T-helper 17 cell (primary cell): ENCODE measurements around the gene PLEKHH3. TPM values are rescaled to one million over a fixed set of nuclear protein-coding genes. Genes with fewer than 3 reads are reported as not detected.

Source experiments
- ATAC-seq: fragments of 150-1000 bp; cut with Tn5 transposase; 2 replicates; pipeline ENCODE4 v1.10.0; 2021; ENCODE audit warnings: mild to moderate bottlenecking, moderate library complexity
- DNase-seq, 3 donors: peaks; one replicate each; pipeline versions ENCODE4 v3.0.0 to v3.0.0-alpha.2; 2020 to 2021
- H3K9me3 ChIP-seq: one replicate; pipeline ENCODE4 v1.7.0; 2013; ENCODE audit warnings: low read length, mild to moderate bottlenecking; ENCODE audit not compliant: control insufficient read depth, poor library complexity, severe bottlenecking
- H3K27ac Mint-ChIP-seq: one replicate; pipeline ENCODE4 v1.8.0; 2022; ENCODE audit warnings: mild to moderate bottlenecking, moderate library complexity, mixed read lengths
- H3K27me3 Mint-ChIP-seq: one replicate; pipeline ENCODE4 v1.8.0; 2022; ENCODE audit warnings: mixed read lengths
- H3K36me3 Mint-ChIP-seq: one replicate; pipeline ENCODE4 v1.8.0; 2022; ENCODE audit warnings: low read depth, mixed read lengths
- H3K4me1 Mint-ChIP-seq: one replicate; pipeline ENCODE4 v1.8.0; 2022; ENCODE audit warnings: mild to moderate bottlenecking, mixed read lengths
- H3K4me3 Mint-ChIP-seq: one replicate; pipeline ENCODE4 v1.8.0; 2022; ENCODE audit warnings: mild to moderate bottlenecking, moderate library complexity, mixed read lengths
- total RNA-seq, 4 donors: library from RNA in 2 of 4; stranded (reverse) in 2 of 4; gene quantifications; one replicate each; pipeline ENCODE4 v1.2.3 and lab custom pipeline; 2022 to 2026

Gene PLEKHH3
- total RNA-seq (under 1 TPM; 0.78 to 0.85 TPM), total RNA-seq (lab: John Stamatoyannopoulos, UW) (2.2 to 4.4 reads per million in 2 donors)

- DNase-seq (no peak), ATAC-seq (no peak)
- H3K9me3 ChIP-seq: no peaks in the 10 kb centered on the region
- Mint-ChIP-seq H3K4me1 (peaks cover 38% of the 10 kb centered on the region), H3K4me3 (peak within 1 kb of the TSS; percentile 95), H3K27ac (peak within 1 kb of the TSS; percentile 66), H3K27me3 (peaks cover 18% of the 10 kb centered on the region), H3K36me3 (peaks cover 4% of the 10 kb centered on the region)
These were observed at the start of gene PLEKHH3 for GRCh38 chr17:42676424-42677011. Gene PLEKHH3 (minus strand): TSS chr17:42676994. CDS start chr17:42676563, 431 bp downstream.

- ATAC-seq (no peak), DNase-seq (no peak)
- Mint-ChIP-seq H3K4me3 (no peak overlapping the region), H3K27me3 (no peaks in the 10 kb centered on the region), H3K27ac (no peak overlapping the region), H3K36me3 (peaks cover 3% of the 10 kb centered on the region), H3K4me1 (peaks cover 3% of the 10 kb centered on the region)
- no peaks in the 10 kb centered on the region for H3K9me3 ChIP-seq
These were observed 48.3 kb upstream of the PLEKHH3 start for GRCh38 chr17:42725143-42725542.

GRCh38 chr17:42723636-42724035 lies 46.8 kb upstream of the PLEKHH3 start:
- Mint-ChIP-seq H3K4me1 (peaks cover 3% of the 10 kb centered on the region), H3K27ac (no peak overlapping the region), H3K27me3 (no peaks in the 10 kb centered on the region), H3K4me3 (no peak overlapping the region), H3K36me3 (peaks cover 4% of the 10 kb centered on the region)
- no peak for ATAC-seq
- no peaks in the 10 kb centered on the region for H3K9me3 ChIP-seq
- DNase-seq: no peak

GRCh38 chr17:42720996-42721583 lies 44.3 kb upstream of the PLEKHH3 start:
- Mint-ChIP-seq H3K4me3 (no peak overlapping the region), H3K36me3 (peaks cover 12% of the 10 kb centered on the region), H3K27me3 (no peaks in the 10 kb centered on the region), H3K4me1 (peaks cover 5% of the 10 kb centered on the region), H3K27ac (peak overlapping the region; percentile 47)
- H3K9me3 ChIP-seq: no peaks in the 10 kb centered on the region
- ATAC-seq: peak; percentile 80
- DNase-seq: no peak

- H3K9me3 ChIP-seq: no peaks in the 10 kb centered on the region
- ATAC-seq: no peak
- Mint-ChIP-seq H3K27ac (no peak overlapping the region), H3K27me3 (no peaks in the 10 kb centered on the region), H3K36me3 (peaks cover 20% of the 10 kb centered on the region), H3K4me3 (no peak overlapping the region), H3K4me1 (peaks cover 31% of the 10 kb centered on the region)
- DNase-seq: no peak
These were observed 32.8 kb upstream of the PLEKHH3 start for GRCh38 chr17:42709561-42709960.

- DNase-seq (no peak), ATAC-seq (no peak)
- H3K9me3 ChIP-seq: no peaks in the 10 kb centered on the region
- Mint-ChIP-seq H3K27ac (no peak overlapping the region), H3K36me3 (peaks cover 22% of the 10 kb centered on the region), H3K27me3 (no peaks in the 10 kb centered on the region), H3K4me3 (peak overlapping the region; percentile 19), H3K4me1 (peaks cover 37% of the 10 kb centered on the region)
These were observed 31.8 kb upstream of the PLEKHH3 start for GRCh38 chr17:42708588-42708987.

- H3K4me3 Mint-ChIP-seq: peak overlapping the region; percentile 74
- no peaks in the 10 kb centered on the region for H3K27me3 Mint-ChIP-seq
- ATAC-seq: peak; percentile 99
- H3K36me3 Mint-ChIP-seq: peaks cover 23% of the 10 kb centered on the region
- peaks cover 37% of the 10 kb centered on the region for H3K4me1 Mint-ChIP-seq
- peak; percentile 33 to 55 (median 44) for DNase-seq
- peak overlapping the region; percentile 11 for H3K27ac Mint-ChIP-seq
- no peaks in the 10 kb centered on the region for H3K9me3 ChIP-seq
These were observed 29.9 kb upstream of the PLEKHH3 start for GRCh38 chr17:42706732-42707131.

- H3K27me3 Mint-ChIP-seq: no peaks in the 10 kb centered on the region
- peaks cover 23% of the 10 kb centered on the region for H3K36me3 Mint-ChIP-seq
- H3K4me3 Mint-ChIP-seq: peak overlapping the region; percentile 33
- ATAC-seq (no peak), DNase-seq (no peak)
- H3K9me3 ChIP-seq: no peaks in the 10 kb centered on the region
- peaks cover 37% of the 10 kb centered on the region for H3K4me1 Mint-ChIP-seq
- H3K27ac Mint-ChIP-seq: peak overlapping the region; percentile 24
These were observed 28.2 kb upstream of the PLEKHH3 start for GRCh38 chr17:42704837-42705494.

- DNase-seq (no peak), ATAC-seq (no peak)
- peaks cover 38% of the 10 kb centered on the region for H3K4me1 Mint-ChIP-seq
- H3K27ac Mint-ChIP-seq: peak overlapping the region; percentile 24
- peaks cover 23% of the 10 kb centered on the region for H3K36me3 Mint-ChIP-seq
- H3K9me3 ChIP-seq: no peaks in the 10 kb centered on the region
- H3K4me3 Mint-ChIP-seq: no peak overlapping the region
- no peaks in the 10 kb centered on the region for H3K27me3 Mint-ChIP-seq
These were observed 27.7 kb upstream of the PLEKHH3 start for GRCh38 chr17:42704490-42704836.

- no peak for DNase-seq
- ATAC-seq: no peak
- H3K27ac Mint-ChIP-seq: no peak overlapping the region
- no peaks in the 10 kb centered on the region for H3K9me3 ChIP-seq
- no peak overlapping the region for H3K4me3 Mint-ChIP-seq
- no peaks in the 10 kb centered on the region for H3K27me3 Mint-ChIP-seq
- peaks cover 25% of the 10 kb centered on the region for H3K4me1 Mint-ChIP-seq
- peaks cover 12% of the 10 kb centered on the region for H3K36me3 Mint-ChIP-seq
These were observed 25.7 kb upstream of the PLEKHH3 start for GRCh38 chr17:42702446-42702845.

GRCh38 chr17:42700586-42701289 lies 23.9 kb upstream of the PLEKHH3 start:
- DNase-seq (no peak), ATAC-seq (no peak)
- peaks cover 12% of the 10 kb centered on the region for H3K36me3 Mint-ChIP-seq
- no peak overlapping the region for H3K27ac Mint-ChIP-seq
- H3K27me3 Mint-ChIP-seq: no peaks in the 10 kb centered on the region
- no peaks in the 10 kb centered on the region for H3K9me3 ChIP-seq
- H3K4me3 Mint-ChIP-seq: no peak overlapping the region
- H3K4me1 Mint-ChIP-seq: peaks cover 15% of the 10 kb centered on the region

- Mint-ChIP-seq H3K4me1 (peaks cover 9% of the 10 kb centered on the region), H3K27me3 (no peaks in the 10 kb centered on the region), H3K4me3 (no peak overlapping the region), H3K27ac (no peak overlapping the region), H3K36me3 (peaks cover 7% of the 10 kb centered on the region)
- ATAC-seq (no peak), DNase-seq (no peak)
- no peaks in the 10 kb centered on the region for H3K9me3 ChIP-seq
These were observed 22.6 kb upstream of the PLEKHH3 start for GRCh38 chr17:42699415-42699740.

GRCh38 chr17:42698736-42699414 lies 22.1 kb upstream of the PLEKHH3 start:
- no peaks in the 10 kb centered on the region for H3K9me3 ChIP-seq
- peaks cover 6% of the 10 kb centered on the region for H3K36me3 Mint-ChIP-seq
- no peak overlapping the region for H3K4me3 Mint-ChIP-seq
- H3K27ac Mint-ChIP-seq: no peak overlapping the region
- DNase-seq: no peak
- H3K27me3 Mint-ChIP-seq: no peaks in the 10 kb centered on the region
- H3K4me1 Mint-ChIP-seq: peaks cover 7% of the 10 kb centered on the region
- no peak for ATAC-seq
